HL-60/S4 (cell line): ENCODE results near the gene PCDHGC3.

Experiments used
- in situ Hi-C: fragments of 300-500 bp; cut with MboI; formaldehyde crosslinking; loops from 2 replicates; pipeline ENCODE4 v1.14.3; 2022; ENCODE audit warnings: low sequenced_read_pairs

PCDHGC3 gene

GRCh38 chr5:141484641-141485311, 9.0 kb downstream of the PCDHGC3 start, which contains the start of gene PCDHGC4:
Gene PCDHGC4 (plus strand): TSS chr5:141485030. CDS start chr5:141485174, 144 bp downstream.
- in situ Hi-C loops = no loop called here

DNA sequence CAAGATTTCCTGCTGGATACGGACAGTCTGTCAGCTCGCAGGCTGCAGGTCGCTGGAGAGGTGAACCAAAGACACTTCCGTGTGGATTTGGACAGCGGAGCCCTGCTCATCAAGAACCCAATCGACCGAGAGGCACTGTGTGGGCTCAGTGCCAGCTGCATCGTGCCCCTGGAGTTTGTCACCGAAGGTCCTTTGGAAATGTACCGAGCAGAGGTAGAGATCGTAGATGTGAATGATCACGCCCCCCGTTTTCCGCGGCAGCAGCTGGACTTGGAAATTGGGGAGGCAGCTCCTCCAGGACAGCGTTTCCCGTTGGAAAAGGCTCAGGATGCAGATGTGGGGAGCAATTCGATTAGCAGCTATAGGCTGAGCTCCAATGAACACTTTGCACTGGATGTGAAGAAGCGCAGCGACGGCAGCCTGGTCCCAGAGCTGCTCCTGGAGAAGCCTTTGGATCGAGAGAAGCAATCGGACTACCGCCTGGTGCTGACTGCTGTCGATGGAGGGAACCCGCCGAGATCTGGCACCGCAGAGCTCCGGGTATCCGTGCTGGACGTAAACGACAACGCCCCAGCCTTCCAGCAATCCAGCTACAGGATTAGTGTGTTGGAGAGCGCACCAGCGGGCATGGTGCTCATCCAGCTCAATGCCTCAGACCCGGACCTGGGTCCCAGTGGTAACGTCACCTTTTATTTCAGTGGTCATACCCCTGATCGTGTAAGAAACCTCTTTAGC, 9.7 kb downstream of the PCDHGC3 start:
- in situ Hi-C loops = no loop called here

DNA sequence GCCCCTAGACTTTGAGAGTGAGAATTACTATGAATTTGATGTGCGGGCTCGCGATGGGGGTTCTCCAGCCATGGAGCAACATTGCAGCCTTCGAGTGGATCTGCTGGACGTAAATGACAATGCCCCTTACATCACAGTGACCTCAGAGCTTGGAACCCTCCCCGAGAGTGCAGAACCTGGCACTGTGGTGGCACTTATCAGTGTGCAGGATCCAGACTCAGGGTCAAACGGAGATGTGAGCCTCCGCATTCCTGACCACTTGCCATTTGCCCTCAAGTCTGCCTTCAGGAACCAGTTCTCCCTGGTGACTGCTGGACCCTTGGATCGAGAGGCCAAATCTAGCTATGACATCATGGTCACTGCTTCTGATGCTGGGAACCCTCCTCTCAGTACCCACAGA, 10.3 kb downstream of the PCDHGC3 start:
- in situ Hi-C loops = no loop called here

GRCh38 chr5:141487131-141487530, 11.4 kb downstream of the PCDHGC3 start:
- in situ Hi-C loops = no loop called here

GRCh38 chr5:141488591-141489561, 13.1 kb downstream of the PCDHGC3 start, which contains the start of gene PCDHGC5:
Gene PCDHGC5 (plus strand): TSS chr5:141489081. CDS start chr5:141489241, 160 bp downstream.
- in situ Hi-C loops = no loop called here

GRCh38 chr5:141489841-141490240, 14.1 kb downstream of the PCDHGC3 start:
- in situ Hi-C loops = no loop called here

DNA sequence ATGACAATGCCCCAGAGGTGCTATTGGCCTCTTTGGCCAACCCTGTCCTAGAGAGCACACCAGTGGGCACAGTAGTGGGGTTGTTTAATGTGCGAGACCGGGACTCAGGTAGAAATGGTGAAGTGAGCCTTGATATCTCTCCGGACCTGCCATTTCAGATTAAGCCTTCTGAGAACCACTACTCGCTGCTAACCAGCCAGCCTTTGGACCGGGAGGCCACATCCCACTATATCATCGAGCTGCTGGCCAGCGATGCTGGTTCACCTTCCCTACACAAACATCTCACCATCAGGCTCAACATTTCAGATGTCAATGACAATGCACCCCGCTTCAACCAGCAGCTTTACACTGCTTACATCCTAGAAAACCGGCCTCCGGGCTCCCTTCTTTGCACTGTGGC, 14.5 kb downstream of the PCDHGC3 start:
- in situ Hi-C loops = no loop called here

DNA sequence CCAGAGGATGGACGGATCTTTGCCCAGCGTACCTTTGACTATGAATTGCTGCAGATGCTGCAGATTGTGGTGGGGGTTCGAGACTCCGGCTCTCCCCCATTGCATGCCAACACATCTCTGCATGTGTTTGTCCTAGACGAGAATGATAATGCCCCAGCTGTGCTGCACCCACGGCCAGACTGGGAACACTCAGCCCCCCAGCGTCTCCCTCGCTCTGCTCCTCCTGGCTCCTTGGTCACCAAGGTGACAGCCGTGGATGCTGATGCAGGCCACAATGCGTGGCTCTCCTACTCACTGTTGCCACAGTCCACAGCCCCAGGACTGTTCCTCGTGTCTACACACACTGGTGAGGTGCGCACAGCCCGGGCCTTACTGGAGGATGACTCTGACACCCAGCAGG, 15.0 kb downstream of the PCDHGC3 start:
- in situ Hi-C loops = no loop called here

- in situ Hi-C loops = no loop called here
Measured at GRCh38 chr5:141491323-141492167, 15.8 kb downstream of the PCDHGC3 start.

DNA sequence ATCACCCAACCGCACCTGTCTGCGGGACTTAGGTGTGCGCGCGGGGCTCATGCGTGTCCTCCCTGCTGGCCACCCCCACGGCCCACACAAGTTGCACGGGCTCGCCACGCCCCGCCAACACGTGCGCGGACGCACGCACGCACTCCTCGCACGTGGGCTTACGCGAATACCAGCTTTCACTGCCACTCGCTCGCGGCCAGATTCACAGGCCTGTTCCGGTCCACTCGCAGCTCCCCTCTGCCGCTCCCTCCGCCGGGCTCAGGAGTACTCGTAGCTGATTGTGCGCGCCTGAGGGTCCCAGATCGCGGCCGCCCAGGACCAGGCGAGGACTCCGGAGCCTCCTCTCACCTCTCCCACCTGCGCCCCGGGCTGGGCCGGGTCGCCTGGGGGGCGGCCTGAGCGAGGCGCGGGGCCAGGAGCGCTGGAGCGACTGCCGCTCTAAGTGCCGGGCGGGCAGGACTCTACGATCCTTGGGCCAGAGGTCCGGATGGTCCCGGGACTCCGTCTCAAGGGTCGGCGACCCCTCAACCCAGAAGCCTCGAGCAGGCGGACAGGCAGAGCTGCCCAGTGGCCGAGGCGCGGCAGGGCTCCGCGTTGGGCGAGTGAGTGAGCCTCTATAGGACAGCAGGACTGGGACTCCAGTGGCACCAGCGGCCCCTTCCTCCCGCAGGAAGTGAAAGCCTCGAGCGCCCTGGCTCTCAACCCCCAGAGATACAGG, 16.6 kb downstream of the PCDHGC3 start:
- in situ Hi-C loops = no loop called here

DNA sequence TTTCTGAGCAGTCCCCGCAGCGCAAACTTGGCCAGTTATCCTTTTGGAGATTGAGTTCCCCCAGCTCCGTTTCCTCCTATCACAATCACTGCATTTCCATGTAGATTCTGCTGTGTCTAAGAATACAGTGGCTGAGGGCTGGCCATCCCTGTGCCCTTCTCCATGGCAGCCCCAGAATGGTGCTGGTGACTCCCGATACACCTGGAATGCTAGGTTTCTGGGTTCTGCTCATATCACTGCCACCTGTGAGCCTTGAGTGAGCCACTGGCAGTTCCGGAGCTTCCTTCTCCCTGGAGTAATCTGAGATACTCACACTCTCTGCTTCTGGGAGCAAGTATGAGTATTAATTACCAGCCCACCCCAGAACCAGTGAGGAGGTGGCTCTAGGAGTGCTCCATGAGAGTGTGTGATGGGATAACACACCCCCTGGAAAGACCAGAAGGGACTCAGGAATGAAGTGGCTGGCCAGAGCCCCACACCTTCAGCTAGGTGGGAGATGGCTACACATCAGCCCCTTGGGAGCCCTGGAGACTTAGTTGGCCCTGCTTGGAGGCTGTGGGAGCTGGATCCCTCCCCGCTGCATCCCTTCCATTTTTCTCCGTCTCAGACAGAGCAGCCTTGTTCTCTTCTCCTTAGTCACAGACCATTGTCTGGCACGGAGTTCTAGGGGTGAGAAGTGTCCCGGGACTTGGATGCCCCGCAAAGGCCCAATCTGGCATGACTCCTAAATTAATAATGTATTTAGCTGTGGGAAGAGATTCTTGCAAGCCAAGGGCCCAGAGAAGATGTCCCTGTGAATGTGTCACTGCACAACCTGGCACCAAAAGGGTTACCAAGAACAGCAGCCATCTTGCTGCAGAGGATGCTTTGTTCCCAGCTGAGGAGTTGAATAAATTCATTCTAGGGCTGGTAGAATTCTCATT, 18.0 kb downstream of the PCDHGC3 start:
- in situ Hi-C loops = no loop called here

DNA sequence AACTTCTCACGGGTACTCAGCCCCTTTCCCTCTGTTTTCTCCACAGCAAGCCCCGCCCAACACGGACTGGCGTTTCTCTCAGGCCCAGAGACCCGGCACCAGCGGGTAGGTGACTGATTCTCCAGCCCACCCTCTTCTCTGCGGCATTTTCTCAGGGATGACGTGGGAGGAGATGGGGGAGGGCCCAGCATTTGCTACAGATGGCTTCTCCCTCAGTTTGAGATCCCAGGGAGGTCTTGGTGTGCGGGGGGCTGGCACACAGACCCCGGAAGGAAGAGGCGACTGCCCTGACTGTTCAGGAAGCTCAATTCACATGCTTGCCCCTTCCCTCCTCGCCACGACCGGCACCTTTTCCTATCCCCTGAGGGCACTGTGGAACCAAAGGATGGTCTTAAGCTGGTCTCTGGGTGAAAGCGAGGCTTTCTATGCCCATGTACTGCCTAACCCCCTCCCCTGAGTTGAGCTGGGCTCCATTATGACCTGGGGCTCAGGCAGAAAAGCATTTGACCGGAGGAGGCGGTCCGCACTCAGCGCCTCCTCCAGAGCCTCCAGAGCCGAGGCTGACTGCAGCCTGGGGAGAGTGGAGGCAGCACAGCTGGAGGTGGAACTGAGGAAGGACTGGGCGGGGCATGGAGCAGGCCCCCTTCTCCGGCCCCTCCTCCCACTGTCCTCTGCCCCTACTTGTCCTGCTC, 19.1 kb downstream of the PCDHGC3 start:
- in situ Hi-C loops = no loop called here

GRCh38 chr5:141495453-141495811, 19.7 kb downstream of the PCDHGC3 start:
- in situ Hi-C loops = no loop called here

- in situ Hi-C loops = no loop called here
Measured at GRCh38 chr5:141496038-141496437, 20.3 kb downstream of the PCDHGC3 start.

- in situ Hi-C loops = no loop called here
Measured at GRCh38 chr5:141501761-141502160, 26.0 kb downstream of the PCDHGC3 start.

GRCh38 chr5:141503681-141504080, 27.9 kb downstream of the PCDHGC3 start:
- in situ Hi-C loops = no loop called here

- in situ Hi-C loops = no loop called here
Measured at GRCh38 chr5:141504216-141504615, 28.4 kb downstream of the PCDHGC3 start.
